ENCODE measurements around the gene TRIM63. TPM values are rescaled to one million over a fixed set of nuclear protein-coding genes. Genes with fewer than 3 reads are reported as not detected.

Gene TRIM63
- total RNA-seq, 4 donors from 2014 or later: 0.32 to 1.8 TPM; not detected in 2

- H3K9me3 ChIP-seq: no peaks in the 10 kb centered on the region
- DNase-seq: no peak
- H3K4me1 ChIP-seq: peaks cover 3 to 15% (median 10%) of the 10 kb centered on the region in 4 donors
- WGBS, 2 donors (ENCODE audit: low coverage in 1 of 2): 65 to 92% methylated on average over 4 to 10 of the region's 11 CpGs
- H3K4me3 ChIP-seq: no peak overlapping the region
- H3K27ac ChIP-seq: no peak overlapping the region
- H3K27me3 ChIP-seq: peaks cover 12% of the 10 kb centered on the region
- intact Hi-C loops (cut with DNase I; ENCODE audit: low total_unique reads): loop anchor here (10.0 kb wide), 1 partner anchor 108 kb away; no protein-coding TSS in a partner anchor
- H3K36me3 ChIP-seq: no peaks in the 10 kb centered on the region
- in situ Hi-C loops (cut with MboI; ENCODE audit: low pct_ligation_motif_present in 1 of 4, low pct_unique_long_range_greater_than_20kb in 1 of 4, low sequenced_read_pairs in 3 of 4): loop anchor here in 3 of 4 donors (25.0 kb wide), 2 partner anchors 100 to 125 kb away; partner anchors contain the start of genes C1orf232 (in 2 of the 3), FAM110D (in 2 of the 3), ZNF593 (in 2 of the 3) and ZNF593OS (in 2 of the 3)
- TF ChIP-seq CTCF (IDR thresholded peaks at IDR 0.05): no peak
- TF ChIP-seq POLR2AphosphoS5 (IDR thresholded peaks at IDR 0.05): no peak
- TF ChIP-seq POLR2A (IDR thresholded peaks at IDR 0.05): no peak
- TF ChIP-seq EP300 (IDR thresholded peaks at IDR 0.05; ENCODE audit: low read depth): no peak
These were observed 30.6 kb downstream of the TRIM63 start for GRCh38 chr1:26036756-26037281.

GRCh38 chr1:26035959-26036755 is 31.3 kb downstream of the TRIM63 start:
- peak; percentile 86 for DNase-seq
- in situ Hi-C loops (cut with MboI; ENCODE audit: low pct_ligation_motif_present in 1 of 4, low pct_unique_long_range_greater_than_20kb in 1 of 4, low sequenced_read_pairs in 3 of 4): loop anchor here in 3 of 4 donors (25.0 kb wide), 2 partner anchors 101 to 126 kb away; partner anchors contain the start of genes C1orf232 (in 2 of the 3), FAM110D (in 2 of the 3), ZNF593 (in 2 of the 3) and ZNF593OS (in 2 of the 3)
- Histone ChIP-seq H3K9me3 (no peaks in the 10 kb centered on the region), H3K4me3 (peak overlapping the region; percentile 47 to 86 (median 58)), H3K27me3 (peaks cover 6% of the 10 kb centered on the region), H3K36me3 (no peaks in the 10 kb centered on the region), H3K27ac (peak overlapping the region; percentile 80 to 87 (median 86)), H3K4me1 (peaks cover 3 to 15% (median 10%) of the 10 kb centered on the region in 4 donors)
- TF ChIP-seq POLR2AphosphoS5 (IDR thresholded peaks at IDR 0.05): no peak
- peak; percentile 99 to 100 (median 100) for TF ChIP-seq CTCF (IDR thresholded peaks at IDR 0.05)
- 13% methylated on average over 39 of the region's 39 CpGs; no CpG with 5 or more reads in 1 of the 2 donors for WGBS, 2 donors (ENCODE audit: low coverage in 1 of 2)
- intact Hi-C loops (cut with DNase I; ENCODE audit: low total_unique reads): loop anchor here (10.0 kb wide), 1 partner anchor 109 kb away; no protein-coding TSS in a partner anchor

GRCh38 chr1:26035203-26035958 is 32.0 kb downstream of the TRIM63 start:
- Histone ChIP-seq H3K27ac (peak overlapping the region; percentile 80 to 87 (median 86)), H3K4me3 (peak overlapping the region; percentile 47 to 86 (median 58)), H3K4me1 (peaks cover 3 to 15% (median 10%) of the 10 kb centered on the region in 4 donors), H3K9me3 (no peaks in the 10 kb centered on the region), H3K27me3 (peaks cover 6% of the 10 kb centered on the region), H3K36me3 (no peaks in the 10 kb centered on the region)
- peak; percentile 96 for DNase-seq
- TF ChIP-seq POLR2A (IDR thresholded peaks at IDR 0.05) (peak; percentile 75), CTCF (IDR thresholded peaks at IDR 0.05) (no peak), POLR2AphosphoS5 (IDR thresholded peaks at IDR 0.05) (peak; percentile 63 to 85 (median 71)), EP300 (IDR thresholded peaks at IDR 0.05; ENCODE audit: low read depth) (no peak)
- intact Hi-C loops (cut with DNase I; ENCODE audit: low total_unique reads) (loop anchor here (10.0 kb wide), 1 partner anchor 109 kb away; no protein-coding TSS in a partner anchor), in situ Hi-C loops (cut with MboI; ENCODE audit: low pct_ligation_motif_present in 1 of 4, low pct_unique_long_range_greater_than_20kb in 1 of 4, low sequenced_read_pairs in 3 of 4) (loop anchor here in 3 of 4 donors (25.0 kb wide), 2 partner anchors 102 to 127 kb away; partner anchors contain the start of genes C1orf232 (in 2 of the 3), FAM110D (in 2 of the 3), ZNF593 (in 2 of the 3) and ZNF593OS (in 2 of the 3))
- 0% methylated on average over 38 of the region's 60 CpGs; no CpG with 5 or more reads in 1 of the 2 donors for WGBS, 2 donors (ENCODE audit: low coverage in 1 of 2)
